GM20431 (cell line): ENCODE data around the gene PSKH1.

Experiments
- in situ Hi-C: fragments of 300-500 bp; cut with MseI, MboI; formaldehyde crosslinking; loops from one replicate; pipeline ENCODE4 v1.15.0; 2020; ENCODE audit warnings: low sequenced_read_pairs; ENCODE audit not compliant: unreplicated experiment

The PSKH1 gene

DNA sequence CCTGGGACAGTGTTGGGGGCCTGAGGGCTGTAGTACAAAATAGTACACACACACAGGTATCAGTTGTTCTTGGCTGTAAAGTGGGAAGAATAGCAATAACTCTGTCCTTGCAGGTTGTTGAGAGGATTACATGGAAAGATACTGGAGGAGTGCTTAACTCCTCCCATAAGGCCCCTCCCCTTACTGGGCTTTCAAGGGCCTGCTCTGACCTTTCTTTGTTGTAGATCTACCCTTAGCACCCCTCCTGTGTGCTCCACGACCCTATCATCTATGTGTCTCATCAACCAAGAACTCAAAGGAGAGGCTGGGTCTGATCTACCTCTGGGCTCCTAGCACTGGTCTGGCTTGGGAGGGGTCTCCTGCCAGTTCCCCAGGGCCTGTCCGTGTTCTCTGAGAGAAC lies 28.5 kb upstream of the PSKH1 start:
- in situ Hi-C loops: no loop called here

DNA sequence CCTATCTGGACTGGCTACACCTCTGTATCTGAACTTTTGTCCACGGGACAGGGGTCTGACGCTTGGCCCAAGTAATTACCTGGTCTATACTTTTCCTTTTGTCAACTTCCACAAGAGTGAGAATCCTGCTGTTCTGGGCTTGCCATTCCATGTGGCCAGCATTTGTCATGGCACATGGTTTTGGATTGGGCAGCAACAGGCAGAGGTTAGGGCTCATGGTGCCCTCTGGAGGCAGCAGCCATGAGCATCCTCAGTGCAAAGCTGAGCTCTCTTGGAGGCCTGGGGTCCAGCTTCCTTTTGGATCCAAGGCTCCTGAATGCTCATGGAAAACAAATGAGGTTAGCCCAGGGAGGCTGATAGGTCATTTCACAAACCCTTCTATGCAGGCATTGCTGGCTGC lies 27.7 kb upstream of the PSKH1 start:
- in situ Hi-C loops: no loop called here

GRCh38 chr16:67868290-67868689 lies 24.8 kb upstream of the PSKH1 start:
- in situ Hi-C loops: no loop called here

- in situ Hi-C loops: no loop called here
Measured at GRCh38 chr16:67869653-67870052, 23.4 kb upstream of the PSKH1 start.

- in situ Hi-C loops: no loop called here
Measured at GRCh38 chr16:67871256-67871655, 21.8 kb upstream of the PSKH1 start.

GRCh38 chr16:67872131-67872630 lies 20.9 kb upstream of the PSKH1 start:
- in situ Hi-C loops: no loop called here

DNA sequence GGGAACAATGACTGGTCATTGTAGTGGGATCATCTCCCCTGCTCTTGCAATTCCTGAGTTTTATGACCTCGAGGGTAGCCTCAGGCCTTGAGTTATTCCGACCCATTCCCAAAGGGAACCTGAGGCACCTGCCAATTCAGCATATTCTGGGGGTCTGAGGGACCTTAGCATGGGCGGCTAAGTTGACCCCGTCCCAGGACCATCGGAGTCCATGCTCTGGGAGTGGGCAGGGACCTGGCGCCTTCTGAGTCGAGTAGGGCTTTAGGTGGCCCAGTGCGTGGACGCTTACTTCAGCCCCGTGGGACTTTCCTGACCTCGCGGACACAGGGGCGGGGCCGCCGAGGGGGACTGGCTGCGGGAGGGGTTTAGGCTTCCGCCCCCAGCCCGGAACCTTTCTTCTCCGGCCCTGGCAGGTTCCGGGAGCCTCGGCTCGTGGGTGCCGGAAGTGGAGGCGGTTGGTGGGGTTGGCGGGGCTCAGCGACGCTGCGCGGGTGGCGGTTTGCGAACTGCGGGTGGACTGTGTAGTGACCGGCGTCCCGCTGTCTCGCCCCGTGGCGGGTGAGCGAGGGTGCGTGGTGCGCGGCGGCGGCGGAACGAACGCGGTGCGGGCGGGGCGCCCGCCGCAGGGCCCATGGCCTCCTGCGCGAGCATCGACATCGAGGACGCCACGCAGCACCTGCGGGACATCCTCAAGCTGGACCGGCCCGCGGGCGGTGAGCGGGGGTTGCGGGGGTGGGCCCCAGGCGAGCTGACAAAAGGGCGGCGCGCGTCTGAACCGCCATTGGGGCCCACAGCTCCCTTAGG lies 20.2 kb upstream of the PSKH1 start, which contains the start of gene EDC4:
Gene EDC4, plus strand, starts transcription at position 422 of the 804 bp plus-strand sequence. Its CDS starts 210 bp downstream, at position 632.
- in situ Hi-C loops: no loop called here

DNA sequence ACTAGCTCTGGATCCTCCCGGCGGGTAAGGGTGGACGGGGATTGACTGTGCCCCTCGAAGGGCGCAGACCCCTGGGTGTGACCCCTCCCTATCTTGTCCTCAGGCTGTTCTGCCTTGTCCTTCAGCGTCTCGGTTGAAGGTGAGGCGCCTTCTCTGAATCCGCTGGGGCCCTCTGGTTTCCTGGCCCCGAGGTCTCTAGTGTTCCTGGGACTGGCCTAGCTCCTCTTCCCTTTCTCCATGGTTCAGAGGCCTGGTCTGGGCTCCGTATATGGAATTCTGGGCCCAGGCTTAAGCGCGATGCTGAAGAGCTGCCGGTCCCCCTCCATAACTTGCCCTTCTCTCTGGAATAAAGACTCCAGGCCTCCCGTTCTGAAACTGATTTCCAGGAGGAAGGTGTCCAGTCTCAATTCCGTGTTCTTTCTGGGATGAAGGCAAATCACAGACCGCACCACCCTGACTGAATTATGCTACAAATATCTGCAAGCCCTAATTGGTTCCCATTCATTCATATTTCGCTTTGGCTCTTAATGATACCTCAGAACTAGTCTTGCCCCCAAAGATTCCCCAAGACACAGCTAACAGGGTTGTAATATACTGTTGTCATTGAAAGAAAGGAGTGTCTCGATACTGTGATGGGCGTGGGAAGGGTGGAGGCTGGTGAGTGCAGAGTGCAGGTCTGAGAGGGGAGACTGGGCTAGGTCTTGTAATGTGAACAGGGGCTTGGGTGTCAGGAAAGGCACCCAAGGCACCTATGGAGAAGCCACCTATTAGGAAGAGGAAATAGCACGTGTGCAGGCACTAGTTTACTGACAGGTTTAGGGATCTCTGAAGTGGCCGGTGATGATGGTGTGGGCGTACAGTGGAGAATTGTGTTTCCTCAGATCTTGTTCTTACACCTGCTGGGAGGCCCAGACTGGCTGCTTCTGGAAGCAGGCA lies 19.4 kb upstream of the PSKH1 start:
- in situ Hi-C loops: no loop called here

DNA sequence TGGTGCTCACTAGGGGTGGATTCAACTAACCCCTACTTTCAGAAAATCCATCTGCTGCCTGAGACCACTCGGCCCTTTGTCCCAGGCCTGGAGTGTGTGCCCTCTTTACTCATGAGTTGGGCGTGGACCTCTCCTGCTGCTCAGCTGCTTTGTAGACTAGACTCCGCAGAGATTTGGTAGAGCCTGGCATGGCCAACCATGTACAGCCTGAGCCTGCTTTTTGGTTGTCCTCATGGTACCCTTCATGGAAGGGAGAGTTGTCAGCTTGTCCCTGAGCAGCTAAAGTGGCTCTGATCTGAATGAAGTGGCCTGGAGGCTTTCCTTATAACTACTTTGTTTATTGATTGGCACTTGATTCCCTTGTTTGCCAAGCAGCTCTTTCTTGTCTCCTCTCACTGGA lies 18.7 kb upstream of the PSKH1 start:
- in situ Hi-C loops: no loop called here

DNA sequence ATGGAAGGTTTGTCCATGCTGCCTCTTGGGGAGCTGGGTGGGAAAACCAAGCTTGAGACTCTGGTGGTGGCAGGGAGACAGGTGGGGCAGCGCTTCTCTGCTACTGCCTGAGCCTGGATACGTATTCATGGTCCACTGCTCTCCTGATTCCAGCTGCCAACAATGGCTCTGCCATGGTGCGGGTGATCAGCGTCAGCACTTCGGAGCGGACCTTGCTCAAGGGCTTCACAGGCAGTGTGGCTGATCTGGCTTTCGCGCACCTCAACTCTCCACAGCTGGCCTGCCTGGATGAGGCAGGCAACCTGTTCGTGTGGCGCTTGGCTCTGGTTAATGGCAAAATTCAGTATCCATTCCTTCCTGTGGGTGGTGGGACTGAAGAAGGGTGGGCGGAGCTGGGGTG lies 16.0 kb upstream of the PSKH1 start:
- in situ Hi-C loops: no loop called here

DNA sequence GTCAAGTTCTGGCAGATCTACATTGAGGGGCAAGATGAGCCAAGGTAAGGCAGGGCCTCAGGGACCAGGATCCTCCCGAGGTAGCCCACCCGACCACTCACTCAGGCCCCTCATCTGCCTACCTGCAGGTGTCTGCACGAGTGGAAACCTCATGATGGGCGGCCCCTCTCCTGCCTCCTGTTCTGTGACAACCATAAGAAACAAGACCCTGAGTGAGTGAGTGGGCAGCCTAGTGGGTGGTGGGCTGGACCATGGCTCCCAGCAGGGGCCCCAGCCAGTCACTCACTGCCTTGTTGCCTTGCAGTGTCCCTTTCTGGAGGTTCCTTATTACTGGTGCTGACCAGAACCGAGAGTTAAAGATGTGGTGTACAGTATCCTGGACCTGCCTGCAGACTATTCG lies 14.8 kb upstream of the PSKH1 start:
- in situ Hi-C loops: no loop called here

DNA sequence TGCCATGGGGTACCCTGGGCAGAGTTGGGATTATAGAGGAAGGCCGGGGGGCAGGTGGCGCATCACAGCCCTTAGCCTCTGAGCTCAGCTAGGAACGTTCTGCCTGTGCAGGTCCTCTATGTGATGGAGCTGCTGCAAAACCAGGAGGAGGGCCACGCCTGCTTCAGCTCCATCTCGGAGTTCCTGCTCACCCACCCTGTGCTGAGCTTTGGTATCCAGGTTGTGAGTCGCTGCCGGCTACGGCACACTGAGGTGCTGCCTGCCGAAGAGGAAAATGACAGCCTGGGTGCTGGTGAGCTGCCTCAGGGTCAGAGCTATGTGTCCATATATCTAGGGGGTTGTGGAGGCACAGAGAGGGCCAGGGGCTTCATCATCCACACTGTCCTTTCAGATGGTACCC lies 14.2 kb upstream of the PSKH1 start:
- in situ Hi-C loops: no loop called here

DNA sequence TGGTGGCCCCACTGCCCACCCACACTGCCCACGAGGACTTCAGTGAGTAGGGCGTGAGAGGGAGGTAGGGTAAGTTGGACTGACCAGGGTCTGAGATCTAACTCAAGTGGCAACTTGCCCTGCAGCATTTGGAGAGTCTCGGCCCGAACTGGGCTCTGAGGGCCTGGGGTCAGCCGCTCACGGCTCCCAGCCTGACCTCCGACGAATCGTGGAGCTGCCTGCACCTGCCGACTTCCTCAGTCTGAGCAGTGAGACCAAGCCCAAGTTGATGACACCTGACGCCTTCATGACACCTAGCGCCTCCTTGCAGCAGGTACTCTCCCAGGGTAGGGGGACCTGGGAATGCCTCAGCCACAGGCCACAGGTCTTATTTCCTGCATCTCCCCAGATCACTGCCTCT lies 13.6 kb upstream of the PSKH1 start:
- in situ Hi-C loops: no loop called here

DNA sequence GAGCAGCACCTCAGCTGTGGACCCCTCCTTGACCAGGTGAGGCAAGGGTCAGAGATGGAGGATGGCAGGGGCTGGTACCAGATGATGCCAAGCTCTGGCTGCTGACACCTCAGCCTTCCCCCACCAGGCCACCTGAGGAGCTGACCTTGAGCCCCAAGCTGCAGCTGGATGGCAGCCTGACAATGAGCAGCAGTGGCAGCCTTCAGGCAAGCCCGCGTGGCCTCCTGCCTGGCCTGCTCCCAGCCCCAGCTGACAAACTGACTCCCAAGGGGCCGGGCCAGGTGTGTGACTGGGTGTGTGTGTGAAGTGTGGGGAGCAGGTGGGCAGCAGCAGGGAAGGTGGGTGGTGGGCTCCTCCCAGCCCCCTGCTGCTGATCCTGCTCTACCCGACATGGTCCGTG lies 13.1 kb upstream of the PSKH1 start:
- in situ Hi-C loops: no loop called here

GRCh38 chr16:67880584-67880983 lies 12.5 kb upstream of the PSKH1 start:
- in situ Hi-C loops: no loop called here

GRCh38 chr16:67881621-67882161 lies 11.4 kb upstream of the PSKH1 start:
- in situ Hi-C loops: no loop called here

DNA sequence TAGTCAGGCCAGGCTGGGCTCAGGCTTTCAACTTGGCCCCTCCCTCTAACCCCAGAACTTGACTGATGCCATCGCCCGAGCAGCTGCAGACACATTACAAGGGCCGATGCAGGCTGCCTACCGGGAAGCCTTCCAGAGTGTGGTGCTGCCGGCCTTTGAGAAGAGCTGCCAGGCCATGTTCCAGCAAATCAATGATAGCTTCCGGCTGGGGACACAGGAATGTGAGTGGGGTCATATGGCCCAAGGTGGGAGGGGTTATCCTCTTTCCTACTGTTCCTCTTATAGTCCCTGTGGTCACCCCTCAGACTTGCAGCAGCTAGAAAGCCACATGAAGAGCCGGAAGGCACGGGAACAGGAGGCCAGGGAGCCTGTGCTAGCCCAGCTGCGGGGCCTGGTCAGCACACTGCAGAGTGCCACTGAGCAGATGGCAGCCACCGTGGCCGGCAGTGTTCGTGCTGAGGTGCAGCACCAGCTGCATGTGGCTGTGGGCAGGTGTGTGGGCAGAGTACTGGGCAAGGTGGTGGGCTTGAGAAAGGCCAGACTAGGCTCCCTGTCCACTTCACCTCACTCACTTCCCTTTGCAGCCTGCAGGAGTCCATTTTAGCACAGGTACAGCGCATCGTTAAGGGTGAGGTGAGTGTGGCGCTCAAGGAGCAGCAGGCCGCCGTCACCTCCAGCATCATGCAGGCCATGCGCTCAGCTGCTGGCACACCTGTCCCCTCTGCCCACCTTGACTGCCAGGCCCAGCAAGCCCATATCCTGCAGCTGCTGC lies 10.5 kb upstream of the PSKH1 start:
- in situ Hi-C loops: no loop called here

DNA sequence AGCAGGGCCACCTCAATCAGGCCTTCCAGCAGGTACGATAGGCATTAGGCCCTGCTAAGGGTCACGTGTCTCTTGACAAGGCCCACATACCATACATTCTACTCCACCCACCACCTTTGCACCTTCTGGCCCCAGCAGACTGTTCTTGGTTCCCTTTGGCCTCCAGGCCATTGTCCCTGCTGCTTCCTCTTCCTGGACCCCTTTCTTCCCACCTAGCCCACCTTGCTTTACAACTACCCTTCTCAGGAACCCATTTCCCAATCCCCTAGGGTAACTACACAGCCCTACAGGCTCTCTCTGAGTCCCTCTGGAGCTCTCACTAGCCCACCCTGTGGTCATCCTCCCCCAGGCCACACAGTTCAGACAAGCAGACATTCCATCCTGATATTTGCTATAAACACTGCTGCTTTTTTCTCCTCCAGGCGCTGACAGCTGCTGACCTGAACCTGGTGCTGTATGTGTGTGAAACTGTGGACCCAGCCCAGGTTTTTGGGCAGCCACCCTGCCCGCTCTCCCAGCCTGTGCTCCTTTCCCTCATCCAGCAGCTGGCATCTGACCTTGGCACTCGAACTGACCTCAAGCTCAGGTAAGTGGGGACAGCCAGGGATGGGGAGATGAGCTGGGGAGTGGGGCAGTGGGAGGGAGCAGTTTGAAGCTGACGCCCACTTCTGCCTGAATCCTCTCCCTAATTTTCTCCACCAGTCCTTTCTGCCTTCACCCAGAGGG lies 9.7 kb upstream of the PSKH1 start:
- in situ Hi-C loops: no loop called here

DNA sequence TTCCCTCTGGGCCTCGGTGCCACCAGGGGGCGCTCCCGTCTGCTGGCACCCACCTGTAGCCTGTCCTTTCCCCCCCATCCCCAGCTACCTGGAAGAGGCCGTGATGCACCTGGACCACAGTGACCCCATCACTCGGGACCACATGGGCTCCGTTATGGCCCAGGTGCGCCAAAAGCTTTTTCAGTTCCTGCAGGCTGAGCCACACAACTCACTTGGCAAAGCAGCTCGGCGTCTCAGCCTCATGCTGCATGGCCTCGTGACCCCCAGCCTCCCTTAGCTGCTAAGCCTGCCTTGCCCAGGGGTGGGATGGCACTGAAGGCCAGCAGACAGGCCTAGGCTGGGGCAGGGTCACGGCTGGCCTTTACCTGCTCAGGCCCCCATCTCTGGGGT lies 9.2 kb upstream of the PSKH1 start:
- in situ Hi-C loops: no loop called here
